Mesenchymal stem cell (in vitro differentiated cells and primary cell): Measurements from ENCODE around the gene PPM1N.
A peak's percentile ranks its signal among the peaks of the same experiment; 100 is the strongest.

Experiments
- DNase-seq: peaks from one replicate; pipeline ENCODE4 v3.0.0-alpha.2; 2013
- H2AFZ ChIP-seq: one replicate; pipeline ENCODE4 v1.6.1; 2013; ENCODE audit warnings: low read depth, mild to moderate bottlenecking, control low read depth, inconsistent platforms, low read length, moderate library complexity
- H2AK5ac ChIP-seq: 2 replicates; pipeline ENCODE4 v1.6.1; 2013; ENCODE audit warnings: low read length, moderate library complexity, mild to moderate bottlenecking, inconsistent platforms; ENCODE audit not compliant: severe bottlenecking
- H2BK120ac ChIP-seq: one replicate; pipeline ENCODE4 v1.6.1; 2013; ENCODE audit warnings: low read depth, mild to moderate bottlenecking, inconsistent platforms, low read length, moderate library complexity
- H2BK12ac ChIP-seq, 2 experiments: one replicate each; pipeline ENCODE4 v1.6.1; 2013; ENCODE audit warnings: inconsistent platforms in 2 of 2, low read length in 2 of 2, mild to moderate bottlenecking in 2 of 2, moderate library complexity in 2 of 2, control low read depth in 1 of 2
- H2BK15ac ChIP-seq: one replicate; pipeline ENCODE4 v1.6.1; 2013; ENCODE audit warnings: mild to moderate bottlenecking, low read depth, inconsistent platforms; ENCODE audit not compliant: poor library complexity, severe bottlenecking
- H2BK5ac ChIP-seq: 2 replicates; pipeline ENCODE4 v1.6.1; 2013; ENCODE audit warnings: low read depth, mild to moderate bottlenecking, low read length, control low read depth, inconsistent platforms; ENCODE audit not compliant: poor library complexity, severe bottlenecking
- H3K14ac ChIP-seq, 2 experiments: one replicate each; pipeline ENCODE4 v1.6.1; 2013; ENCODE audit warnings: inconsistent platforms in 2 of 2, low read length in 2 of 2, control low read depth in 1 of 2, mild to moderate bottlenecking in 1 of 2, moderate library complexity in 1 of 2
- H3K18ac ChIP-seq, 2 experiments: one replicate each; pipeline ENCODE4 v1.6.1; 2013; ENCODE audit warnings: inconsistent platforms in 2 of 2, low read length in 2 of 2, control low read depth in 1 of 2, low read depth in 1 of 2, mild to moderate bottlenecking in 1 of 2
- H3K23ac ChIP-seq, 2 experiments: one replicate each; pipeline ENCODE4 v1.6.1; 2013; ENCODE audit warnings: inconsistent platforms in 2 of 2, low read length in 2 of 2, mild to moderate bottlenecking in 2 of 2, moderate library complexity in 2 of 2, control low read depth in 1 of 2
- H3K27ac ChIP-seq: 2 replicates; pipeline ENCODE4 v1.5.1; 2013; ENCODE audit warnings: mild to moderate bottlenecking, moderate library complexity, low read length, control low read depth, inconsistent platforms; ENCODE audit not compliant: poor library complexity, severe bottlenecking
- H3K27me3 ChIP-seq, 2 experiments: 2 replicates each; pipeline versions ENCODE4 v1.6.1 to v1.7.0; 2013; ENCODE audit warnings: low read length in 2 of 2, mild to moderate bottlenecking in 2 of 2, moderate library complexity in 2 of 2, control low read depth in 1 of 2, inconsistent platforms in 1 of 2; ENCODE audit not compliant: control insufficient read depth in 1 of 2, insufficient read depth in 1 of 2
- H3K36me3 ChIP-seq, 2 experiments: 2 replicates each; pipeline versions ENCODE4 v1.6.1 to v1.7.0; 2013; ENCODE audit warnings: low read length in 2 of 2, control low read depth in 1 of 2, inconsistent platforms in 1 of 2, low read depth in 1 of 2, mild to moderate bottlenecking in 1 of 2; ENCODE audit not compliant: insufficient read depth in 2 of 2, control insufficient read depth in 1 of 2
- H3K4ac ChIP-seq, 2 experiments: one replicate each; pipeline ENCODE4 v1.6.1; 2013; ENCODE audit warnings: inconsistent platforms in 2 of 2, low read length in 2 of 2, mild to moderate bottlenecking in 2 of 2, moderate library complexity in 2 of 2, control low read depth in 1 of 2, low read depth in 1 of 2
- H3K4me1 ChIP-seq: 2 replicates; pipeline ENCODE4 v1.6.1; 2013; ENCODE audit warnings: low read depth, low read length, control low read depth; ENCODE audit not compliant: control insufficient read depth, insufficient read depth
- H3K4me2 ChIP-seq: 2 replicates; pipeline ENCODE4 v1.6.1; 2013; ENCODE audit warnings: low read length, mild to moderate bottlenecking, inconsistent platforms; ENCODE audit not compliant: poor library complexity, severe bottlenecking
- H3K4me3 ChIP-seq, 2 experiments: 2 replicates each; pipeline versions ENCODE4 v1.5.1 to v1.7.0; 2013; ENCODE audit warnings: low read length in 2 of 2, mild to moderate bottlenecking in 2 of 2, control low read depth in 1 of 2, low read depth in 1 of 2; ENCODE audit not compliant: insufficient read depth in 1 of 2
- H3K79me1 ChIP-seq: replicated peaks from 2 replicates; pipeline ENCODE4 v1.6.1; 2013; ENCODE audit warnings: mild to moderate bottlenecking, control low read depth, low read length, inconsistent platforms; ENCODE audit not compliant: poor library complexity, severe bottlenecking
- H3K9ac ChIP-seq: 2 replicates; pipeline ENCODE4 v1.7.0; 2013; ENCODE audit warnings: mild to moderate bottlenecking, low read length, moderate library complexity
- H3K9me3 ChIP-seq: 2 replicates; pipeline ENCODE4 v1.7.0; 2013; ENCODE audit warnings: mild to moderate bottlenecking, low read length; ENCODE audit not compliant: control insufficient read depth
- H4K8ac ChIP-seq: one replicate; pipeline ENCODE4 v1.6.1; 2013; ENCODE audit warnings: inconsistent platforms, mild to moderate bottlenecking, low read length, moderate library complexity
- H4K91ac ChIP-seq: one replicate; pipeline ENCODE4 v1.6.1; 2013; ENCODE audit warnings: mild to moderate bottlenecking, low read length, inconsistent platforms
- WGBS: methylation state at CpG from one replicate; pipeline ENCODE4 v1.1.7; 2013; ENCODE audit warnings: mixed read lengths; 5-methylcytosine and 5-hydroxymethylcytosine counted together

PPM1N gene

GRCh38 chr19:45547965-45548609, 49.8 kb downstream of the PPM1N start:
- H2AK5ac ChIP-seq, result no peak overlapping the region

More at GRCh38 chr19:45547965-45548609, 49.8 kb downstream of the PPM1N start:
- peaks cover 3 to 24% of the 10 kb centered on the region in 2 experiments for H3K36me3 ChIP-seq
- no peak overlapping the region for H2BK120ac ChIP-seq
- no peak overlapping the region for H3K4me2 ChIP-seq
- no peak overlapping the region for H3K18ac ChIP-seq
- H3K27me3 ChIP-seq, result no peaks in the 10 kb centered on the region
- H3K23ac ChIP-seq, result no peak overlapping the region
- no peak overlapping the region for H2BK5ac ChIP-seq
- no peak overlapping the region for H4K8ac ChIP-seq
- H2AFZ ChIP-seq, result no peak overlapping the region
- no peak overlapping the region for H3K14ac ChIP-seq
- no peaks in the 10 kb centered on the region for H3K9me3 ChIP-seq
- no peak overlapping the region for H3K27ac ChIP-seq
- H3K4ac ChIP-seq, result no peak overlapping the region
- no peak overlapping the region for H2BK15ac ChIP-seq
- no peak overlapping the region for H3K9ac ChIP-seq
- H3K4me1 ChIP-seq, result peaks cover 6% of the 10 kb centered on the region
- no peak overlapping the region for H3K4me3 ChIP-seq
- no peak overlapping the region for H4K91ac ChIP-seq
- H3K79me1 ChIP-seq, result peaks cover 19% of the 10 kb centered on the region
- peak; percentile 28 for DNase-seq
- no peak overlapping the region for H2BK12ac ChIP-seq
- whole genome bisulfite sequencing, result 86% methylated on average over 9 of the region's 9 CpGs
